Measurements from ENCODE around the gene RACK1. TPM values are rescaled to one million over a fixed set of nuclear protein-coding genes. Genes with fewer than 3 reads are reported as not detected.

The RACK1 gene
- total and polyA plus RNA-seq, 2 of the 13 experiments (the other 11 are each of a cell fraction or from before 2014, with no cell fraction given): 2,514 to 6,141 TPM

DNA sequence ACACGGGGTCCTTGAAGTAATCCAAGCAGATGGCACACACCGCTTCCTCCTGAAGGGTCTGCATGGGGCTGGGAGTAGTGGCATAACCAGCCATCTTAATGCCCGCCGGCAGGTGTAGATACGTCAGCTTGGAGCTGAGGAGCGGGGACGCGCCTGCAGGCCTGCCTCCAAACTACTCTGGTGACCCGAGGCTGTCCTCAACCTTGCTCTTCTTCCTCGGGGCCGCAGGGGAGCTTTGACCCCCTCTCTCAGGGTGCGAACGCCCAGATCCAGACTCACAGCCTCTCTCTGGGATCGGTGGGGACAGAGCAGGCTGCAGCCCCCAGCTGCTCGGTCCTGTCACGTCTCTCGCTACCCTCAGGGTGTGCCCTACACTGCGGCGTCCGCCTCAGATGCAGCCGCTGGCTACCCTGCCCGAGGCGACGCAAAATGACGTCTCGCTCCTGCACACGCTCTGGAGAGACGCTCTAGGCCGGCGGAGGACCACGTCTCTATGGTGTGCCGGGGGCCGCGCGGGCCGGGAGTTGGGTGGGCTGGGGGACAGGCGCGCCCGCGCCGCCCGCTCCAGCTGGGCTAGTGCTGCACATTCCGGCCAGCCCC is 17.1 kb upstream of the RACK1 start, which contains the start of gene TRIM52 (continued):
- TF ChIP-seq CBX5 (CRISPR knock-in tag; IDR thresholded peaks at IDR 0.05; ENCODE audit: borderline replicate concordance) (0 out of 2 replicates have a peak, but pooled peaks have one; percentile 42), TBX2 (CRISPR knock-in tag; IDR thresholded peaks at IDR 0.05; ENCODE audit: borderline replicate concordance) (peak; percentile 83), NR2F1 (CRISPR knock-in tag; IDR thresholded peaks at IDR 0.05) (no peak)
- TF ChIP-seq, protein P1, sequence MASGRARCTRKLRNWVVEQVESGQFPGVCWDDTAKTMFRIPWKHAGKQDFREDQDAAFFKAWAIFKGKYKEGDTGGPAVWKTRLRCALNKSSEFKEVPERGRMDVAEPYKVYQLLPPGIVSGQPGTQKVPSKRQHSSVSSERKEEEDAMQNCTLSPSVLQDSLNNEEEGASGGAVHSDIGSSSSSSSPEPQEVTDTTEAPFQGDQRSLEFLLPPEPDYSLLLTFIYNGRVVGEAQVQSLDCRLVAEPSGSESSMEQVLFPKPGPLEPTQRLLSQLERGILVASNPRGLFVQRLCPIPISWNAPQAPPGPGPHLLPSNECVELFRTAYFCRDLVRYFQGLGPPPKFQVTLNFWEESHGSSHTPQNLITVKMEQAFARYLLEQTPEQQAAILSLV (CRISPR knock-in tag; IDR thresholded peaks at IDR 0.05; ENCODE audit: borderline replicate concordance): peak; percentile 95
- TF ChIP-seq, protein P2, sequence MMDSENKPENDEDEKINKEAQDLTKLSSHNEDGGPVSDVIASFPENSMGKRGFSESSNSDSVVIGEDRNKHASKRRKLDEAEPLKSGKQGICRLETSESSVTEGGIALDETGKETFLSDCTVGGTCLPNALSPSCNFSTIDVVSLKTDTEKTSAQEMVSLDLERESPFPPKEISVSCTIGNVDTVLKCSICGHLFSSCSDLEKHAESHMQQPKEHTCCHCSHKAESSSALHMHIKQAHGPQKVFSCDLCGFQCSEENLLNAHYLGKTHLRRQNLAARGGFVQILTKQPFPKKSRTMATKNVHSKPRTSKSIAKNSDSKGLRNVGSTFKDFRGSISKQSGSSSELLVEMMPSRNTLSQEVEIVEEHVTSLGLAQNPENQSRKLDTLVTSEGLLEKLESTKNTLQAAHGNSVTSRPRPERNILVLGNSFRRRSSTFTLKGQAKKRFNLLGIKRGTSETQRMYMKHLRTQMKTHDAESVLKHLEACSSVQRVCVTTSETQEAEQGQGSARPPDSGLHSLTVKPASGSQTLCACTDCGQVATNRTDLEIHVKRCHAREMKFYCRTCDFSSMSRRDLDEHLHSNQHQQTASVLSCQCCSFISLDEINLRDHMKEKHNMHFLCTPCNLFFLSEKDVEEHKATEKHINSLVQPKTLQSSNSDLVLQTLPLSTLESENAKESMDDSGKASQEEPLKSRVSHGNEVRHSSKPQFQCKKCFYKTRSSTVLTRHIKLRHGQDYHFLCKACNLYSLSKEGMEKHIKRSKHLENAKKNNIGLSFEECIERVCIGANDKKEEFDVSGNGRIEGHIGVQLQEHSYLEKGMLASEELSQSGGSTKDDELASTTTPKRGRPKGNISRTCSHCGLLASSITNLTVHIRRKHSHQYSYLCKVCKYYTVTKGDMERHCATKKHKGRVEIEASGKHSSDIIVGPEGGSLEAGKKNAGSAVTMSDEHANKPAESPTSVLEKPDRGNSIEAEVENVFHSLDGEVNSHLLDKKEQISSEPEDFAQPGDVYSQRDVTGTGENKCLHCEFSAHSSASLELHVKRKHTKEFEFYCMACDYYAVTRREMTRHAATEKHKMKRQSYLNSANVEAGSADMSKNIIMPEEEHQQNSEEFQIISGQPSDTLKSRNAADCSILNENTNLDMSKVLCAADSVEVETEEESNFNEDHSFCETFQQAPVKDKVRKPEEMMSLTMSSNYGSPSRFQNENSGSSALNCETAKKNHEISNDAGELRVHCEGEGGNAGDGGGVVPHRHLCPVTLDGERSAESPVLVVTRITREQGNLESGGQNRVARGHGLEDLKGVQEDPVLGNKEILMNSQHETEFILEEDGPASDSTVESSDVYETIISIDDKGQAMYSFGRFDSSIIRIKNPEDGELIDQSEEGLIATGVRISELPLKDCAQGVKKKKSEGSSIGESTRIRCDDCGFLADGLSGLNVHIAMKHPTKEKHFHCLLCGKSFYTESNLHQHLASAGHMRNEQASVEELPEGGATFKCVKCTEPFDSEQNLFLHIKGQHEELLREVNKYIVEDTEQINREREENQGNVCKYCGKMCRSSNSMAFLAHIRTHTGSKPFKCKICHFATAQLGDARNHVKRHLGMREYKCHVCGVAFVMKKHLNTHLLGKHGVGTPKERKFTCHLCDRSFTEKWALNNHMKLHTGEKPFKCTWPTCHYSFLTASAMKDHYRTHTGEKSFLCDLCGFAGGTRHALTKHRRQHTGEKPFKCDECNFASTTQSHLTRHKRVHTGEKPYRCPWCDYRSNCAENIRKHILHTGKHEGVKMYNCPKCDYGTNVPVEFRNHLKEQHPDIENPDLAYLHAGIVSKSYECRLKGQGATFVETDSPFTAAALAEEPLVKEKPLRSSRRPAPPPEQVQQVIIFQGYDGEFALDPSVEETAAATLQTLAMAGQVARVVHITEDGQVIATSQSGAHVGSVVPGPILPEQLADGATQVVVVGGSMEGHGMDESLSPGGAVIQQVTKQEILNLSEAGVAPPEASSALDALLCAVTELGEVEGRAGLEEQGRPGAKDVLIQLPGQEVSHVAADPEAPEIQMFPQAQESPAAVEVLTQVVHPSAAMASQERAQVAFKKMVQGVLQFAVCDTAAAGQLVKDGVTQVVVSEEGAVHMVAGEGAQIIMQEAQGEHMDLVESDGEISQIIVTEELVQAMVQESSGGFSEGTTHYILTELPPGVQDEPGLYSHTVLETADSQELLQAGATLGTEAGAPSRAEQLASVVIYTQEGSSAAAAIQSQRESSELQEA (CRISPR knock-in tag; IDR thresholded peaks at IDR 0.05; ENCODE audit: not compliant biosample characterization): no peak

Measured in HepG2 (cell line).